NCI-H187 (cell line): ENCODE results near the gene CAMK2G.
"Not testable (repeated sequence)": the region's sequence is repeated elsewhere in the genome, so short reads cannot be mapped to it uniquely, and the experiment has no call there.

ENCODE experiments used
- DNase-seq, 2 experiments: peaks; one replicate each; lab custom pipeline; 2025; lab: John Stamatoyannopoulos, UW

CAMK2G gene

DNA sequence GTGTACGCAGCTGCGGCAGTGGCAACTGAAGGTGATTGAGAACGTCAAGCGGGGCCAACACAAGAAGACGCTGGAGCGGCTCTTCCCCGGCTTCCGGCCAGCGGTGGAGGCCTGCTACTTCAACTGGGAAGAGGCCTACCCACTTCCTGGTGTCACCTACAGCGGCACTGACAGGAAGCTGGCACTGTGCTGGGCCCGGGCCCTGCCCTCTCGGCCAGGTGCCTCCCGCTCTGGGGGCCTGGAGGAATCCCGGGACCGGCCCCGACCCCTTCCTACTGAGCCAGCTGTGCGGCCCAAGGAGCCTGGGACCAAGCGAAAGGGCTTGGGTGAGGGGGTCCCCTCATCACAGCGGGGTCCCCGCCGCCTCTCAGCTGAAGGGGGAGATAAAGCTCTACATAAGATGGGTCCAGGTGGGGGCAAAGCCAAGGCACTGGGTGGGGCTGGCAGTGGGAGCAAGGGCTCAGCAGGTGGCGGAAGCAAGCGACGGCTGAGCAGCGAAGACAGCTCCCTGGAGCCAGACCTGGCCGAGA lies 82.4 kb downstream of the CAMK2G start:
- no peak for DNase-seq

DNA sequence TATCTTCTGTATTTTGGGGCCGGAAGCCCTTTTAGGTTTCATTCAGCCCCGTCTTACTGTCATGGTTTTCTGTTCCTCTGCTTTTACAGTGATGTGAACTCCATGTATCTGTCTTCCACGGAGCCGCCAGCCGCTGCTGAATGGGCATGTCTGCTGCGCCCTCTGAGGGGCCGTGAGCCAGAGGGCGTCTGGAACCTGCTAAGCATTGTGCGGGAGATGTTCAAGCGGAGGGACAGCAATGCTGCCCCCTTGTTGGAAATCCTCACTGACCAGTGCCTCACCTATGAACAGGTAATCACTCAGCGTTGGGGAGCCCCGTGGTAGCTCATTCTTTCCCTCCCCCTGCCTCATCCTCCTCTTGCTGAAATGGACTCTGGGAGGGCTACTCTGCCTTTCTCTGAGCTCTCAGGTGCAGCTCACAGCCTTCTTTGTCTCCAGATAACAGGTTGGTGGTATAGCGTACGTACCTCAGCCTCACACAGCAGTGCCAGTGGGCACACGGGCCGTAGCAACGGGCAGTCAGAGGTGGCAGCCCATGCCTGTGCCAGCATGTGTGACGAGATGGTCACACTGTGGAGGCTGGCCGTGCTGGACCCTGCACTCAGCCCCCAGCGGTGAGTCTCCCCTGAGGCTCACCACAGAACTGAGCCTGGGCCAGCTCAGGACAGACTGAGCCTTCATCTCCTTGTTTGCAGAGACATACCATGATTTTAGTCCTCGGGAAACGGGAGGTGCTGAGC lies 83.3 kb downstream of the CAMK2G start:
- DNase-seq: no peak

DNA sequence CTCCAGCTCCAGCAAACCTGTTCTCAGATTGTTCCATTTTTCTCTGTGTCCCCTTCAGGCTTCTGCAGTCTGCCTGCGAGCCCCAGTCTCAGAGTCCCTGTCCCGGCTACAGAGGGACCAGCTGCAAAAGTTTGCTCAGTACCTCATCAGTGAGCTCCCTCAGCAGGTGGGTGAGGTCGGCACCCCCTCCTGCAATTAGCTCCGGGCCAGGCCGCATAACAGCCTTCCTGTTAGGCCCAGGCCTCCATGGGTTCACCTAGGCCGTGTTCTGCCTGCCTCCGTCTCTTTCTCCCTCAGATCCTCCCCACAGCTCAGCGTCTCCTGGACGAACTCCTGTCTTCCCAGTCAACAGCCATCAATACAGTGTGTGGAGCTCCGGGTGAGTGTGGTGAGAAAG lies 84.7 kb downstream of the CAMK2G start:
- DNase-seq: no peak

DNA sequence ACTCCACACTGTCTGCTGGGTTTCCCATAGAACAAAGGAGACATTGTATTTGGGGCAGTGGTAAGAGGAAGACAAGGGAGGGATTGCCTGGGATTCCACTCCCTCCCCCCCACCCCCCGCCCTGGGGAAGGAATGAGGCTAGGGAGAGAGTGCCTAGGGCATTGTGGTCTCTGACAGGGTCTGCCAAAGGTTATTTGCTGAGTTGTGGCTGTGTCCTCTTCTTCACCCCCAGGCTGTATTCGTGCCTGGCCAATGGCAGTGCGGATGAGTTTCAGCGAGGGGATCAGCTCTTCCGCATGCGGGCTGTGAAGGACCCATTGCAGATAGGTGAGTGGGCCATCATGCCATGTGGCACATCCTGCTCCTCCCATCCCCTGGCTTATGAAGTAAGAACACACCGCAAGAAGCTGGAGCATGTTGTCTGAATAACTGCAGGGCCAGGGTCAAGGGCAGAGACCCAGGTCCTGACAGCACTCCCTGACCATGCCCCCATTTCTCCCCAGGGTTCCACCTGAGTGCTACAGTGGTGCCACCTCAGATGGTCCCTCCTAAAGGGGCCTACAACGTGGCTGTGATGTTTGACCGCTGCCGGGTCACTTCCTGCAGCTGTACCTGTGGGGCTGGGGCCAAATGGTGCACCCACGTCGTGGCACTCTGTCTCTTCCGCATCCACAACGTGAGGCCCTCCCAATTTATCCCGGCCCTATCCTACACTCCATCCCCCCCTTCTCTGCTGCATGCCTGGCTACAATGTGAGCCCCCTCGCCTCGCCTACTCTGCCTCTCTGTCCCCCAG lies 85.3 kb downstream of the CAMK2G start:
- no peak for DNase-seq

DNA sequence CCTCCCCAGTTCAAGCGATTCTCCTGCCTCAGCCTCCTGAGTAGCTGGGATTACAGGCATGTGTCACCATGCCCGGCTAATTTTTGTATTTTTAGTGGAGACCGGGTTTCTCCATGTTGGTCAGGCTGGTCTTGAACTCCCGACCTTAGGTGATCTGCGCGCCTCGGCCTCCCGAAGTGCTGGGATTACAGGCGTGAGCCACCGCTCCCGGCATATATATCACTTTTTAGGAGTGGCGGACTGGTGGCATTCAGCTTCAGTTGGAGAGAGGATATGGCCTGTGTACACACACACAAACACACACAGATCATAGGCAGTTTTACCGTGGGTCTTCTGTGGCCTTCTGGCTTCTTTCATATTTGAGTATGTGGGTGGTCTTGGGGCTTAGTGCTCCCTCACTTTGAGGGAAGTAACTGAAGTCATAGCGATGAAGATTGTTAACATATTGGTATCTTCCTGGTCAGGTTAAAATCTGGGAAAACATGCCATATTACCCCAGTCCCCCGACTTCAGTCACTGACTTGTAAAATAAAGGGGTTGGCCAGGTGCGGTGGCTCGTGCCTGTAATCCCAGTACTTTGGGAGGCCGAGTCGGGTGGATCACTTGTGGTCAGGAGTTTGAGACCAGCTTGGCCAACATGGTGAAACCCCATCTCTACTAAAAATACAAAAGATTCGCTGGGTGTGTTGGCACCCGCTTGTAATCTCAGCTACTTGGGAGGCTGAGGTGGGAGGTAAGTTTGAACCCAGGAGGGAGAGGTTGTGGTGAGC lies 87.1 kb downstream of the CAMK2G start:
- DNase-seq: not testable (repeated sequence)

DNA sequence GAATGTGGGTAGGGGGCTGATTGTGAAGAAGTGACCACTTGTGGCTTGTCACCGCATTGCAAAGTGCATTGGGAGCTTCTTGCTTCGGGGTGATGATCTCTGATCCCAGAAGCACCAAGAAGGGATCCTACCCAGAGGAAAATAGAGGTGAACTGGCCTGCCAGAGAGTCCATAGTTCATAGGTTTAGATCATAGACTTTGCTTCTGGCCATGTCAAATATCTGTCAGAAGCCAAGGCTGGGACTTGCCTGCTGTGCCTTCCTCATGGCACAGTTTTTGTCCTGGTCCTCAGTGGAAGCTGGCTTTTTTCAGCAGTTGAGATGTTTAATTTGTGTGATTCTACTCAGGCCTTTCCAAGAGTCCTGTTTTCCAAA lies 87.9 kb downstream of the CAMK2G start:
- DNase-seq: no peak

DNA sequence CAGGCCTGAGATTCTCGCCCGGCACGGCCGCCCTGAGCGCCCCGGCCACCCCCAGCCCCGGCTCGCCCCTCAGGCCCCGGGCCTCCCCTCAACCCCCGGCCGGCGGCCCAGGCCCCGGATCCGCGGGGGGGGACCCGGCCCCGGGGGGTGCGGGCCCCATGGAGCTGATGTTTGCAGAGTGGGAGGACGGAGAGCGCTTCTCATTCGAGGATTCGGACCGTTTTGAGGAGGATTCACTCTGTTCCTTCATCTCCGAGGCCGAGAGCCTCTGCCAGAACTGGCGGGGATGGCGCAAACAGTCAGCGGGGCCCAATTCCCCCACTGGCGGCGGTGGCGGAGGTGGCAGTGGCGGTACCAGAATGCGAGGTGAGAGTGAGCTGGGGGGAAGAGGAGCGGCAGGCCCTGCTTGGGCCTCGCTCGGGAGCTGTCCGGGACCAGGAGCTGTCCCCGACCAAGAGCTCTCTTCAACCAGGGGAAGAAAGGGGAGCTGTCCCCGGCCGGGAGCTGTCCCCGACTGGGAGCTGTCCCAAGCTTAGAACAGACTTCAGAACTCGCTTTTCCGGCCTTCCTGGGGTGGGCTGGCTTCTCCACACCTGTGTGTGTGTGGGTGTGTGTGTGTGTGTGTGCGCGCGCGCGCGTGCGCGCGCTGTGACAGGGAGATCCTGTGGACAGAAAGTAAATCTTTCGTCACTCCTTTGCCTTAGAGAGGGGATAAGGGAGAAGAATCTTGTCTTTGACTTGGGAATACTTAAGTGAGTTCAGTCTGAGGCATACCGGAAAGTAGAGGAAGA lies 88.4 kb downstream of the CAMK2G start:
- DNase-seq: no peak

DNA sequence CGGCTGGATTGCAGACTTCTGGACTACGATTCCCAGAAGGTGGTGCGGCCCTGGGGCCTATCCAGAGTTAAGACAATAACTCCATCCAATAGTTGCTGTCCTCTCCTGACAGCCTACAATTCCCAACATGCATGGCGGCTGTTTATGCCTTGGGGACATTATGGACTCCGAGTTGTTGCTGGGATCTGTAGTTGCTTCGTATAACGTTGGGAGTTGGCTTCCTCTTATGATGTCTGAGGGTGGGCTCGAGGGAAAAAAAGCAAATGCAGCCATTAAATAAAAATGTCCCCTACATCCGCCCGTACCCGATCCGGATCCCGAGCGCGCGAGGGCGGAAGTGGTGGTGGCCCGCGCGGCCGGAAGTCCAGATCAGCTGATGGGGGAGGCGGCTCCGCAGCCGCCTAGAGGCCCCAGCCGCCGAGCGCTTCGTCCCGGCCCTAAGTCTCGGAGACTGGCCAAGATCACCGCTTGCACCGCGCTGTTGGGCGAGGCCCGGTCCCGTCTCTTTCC lies 89.1 kb downstream of the CAMK2G start, which contains the start of gene ZSWIM8:
ZSWIM8 (plus strand) TSS at position 396 of the 510 bp plus-strand sequence. CDS start 273 bp downstream, outside the sequence.
- peak; percentile 43 to 45 for DNase-seq

DNA sequence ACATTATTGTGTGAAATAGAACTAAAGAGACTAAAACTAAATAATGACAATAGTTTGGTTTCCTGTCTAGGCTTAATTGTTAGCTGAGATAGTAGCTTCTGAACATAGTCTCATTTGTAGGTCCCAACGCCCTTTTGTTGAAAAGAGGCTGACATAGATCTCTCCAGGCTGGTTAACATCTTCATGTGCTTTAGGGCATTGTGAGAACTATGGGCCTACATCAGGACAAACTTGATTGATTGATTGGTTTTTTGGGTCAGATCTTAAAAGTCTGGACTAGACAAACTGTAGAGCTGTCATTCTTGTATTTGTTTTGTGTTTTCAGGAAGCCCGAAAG lies 91.6 kb downstream of the CAMK2G start:
- no peak for DNase-seq

DNA sequence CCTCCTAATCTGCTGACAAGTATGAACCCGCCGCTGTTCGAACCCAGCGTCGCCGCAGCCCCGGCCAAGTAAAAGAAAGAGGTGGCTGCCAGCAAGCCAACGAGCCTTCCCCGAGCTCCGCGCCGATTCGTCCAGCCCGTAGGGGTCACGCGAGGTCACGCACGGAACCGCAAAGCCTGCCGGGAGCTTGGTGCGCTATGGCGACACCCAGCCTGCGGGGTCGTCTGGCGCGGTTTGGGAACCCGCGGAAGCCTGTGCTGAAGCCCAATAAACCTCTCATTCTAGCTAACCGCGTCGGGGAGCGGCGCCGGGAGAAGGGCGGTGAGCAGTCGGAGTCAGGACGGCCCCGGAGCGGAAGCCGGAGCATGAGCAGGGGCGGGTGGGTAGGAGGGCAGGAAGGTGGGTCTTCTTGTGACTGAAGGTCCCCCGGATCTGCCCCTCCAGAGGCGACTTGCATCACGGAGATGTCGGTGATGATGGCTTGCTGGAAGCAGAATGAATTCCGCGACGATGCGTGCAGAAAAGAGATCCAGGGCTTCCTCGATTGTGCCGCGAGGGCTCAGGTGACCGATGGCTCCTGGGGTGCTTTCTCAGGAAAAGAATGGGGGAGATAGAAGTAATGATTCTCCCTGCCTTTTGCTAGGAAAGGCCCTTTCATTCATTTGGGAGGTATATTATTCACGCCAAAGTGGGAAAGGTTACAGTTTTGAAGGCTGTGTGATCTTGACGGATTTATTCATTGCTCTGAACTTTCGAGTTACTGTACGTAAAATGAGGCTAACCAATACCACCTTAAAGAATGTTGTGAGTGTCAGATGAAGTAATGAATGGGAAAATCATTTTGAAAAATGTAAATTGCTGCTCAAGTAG lies 92.2 kb downstream of the CAMK2G start, which contains the start of gene CHCHD1:
CHCHD1 (plus strand) TSS at position 170 of the 870 bp plus-strand sequence; CDS start at position 198, 28 bp downstream.
- peak; percentile 29 to 61 for DNase-seq

DNA sequence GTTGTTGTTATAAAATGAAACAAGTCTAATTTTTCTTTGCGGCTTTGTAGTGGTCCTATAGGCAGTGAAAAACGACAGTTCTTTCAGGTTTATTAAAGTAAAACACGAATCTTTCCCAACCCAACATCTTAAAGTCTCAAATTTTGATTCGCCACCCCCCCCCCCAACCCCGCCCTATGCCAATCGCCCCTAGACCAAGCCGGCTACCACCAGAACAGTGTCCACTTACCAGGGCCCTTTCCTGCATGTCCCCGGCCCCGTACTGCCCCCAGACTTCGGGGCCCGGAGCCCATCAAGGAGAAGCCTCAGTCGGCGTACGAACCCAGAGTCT lies 92.8 kb downstream of the CAMK2G start:
- DNase-seq: no peak

DNA sequence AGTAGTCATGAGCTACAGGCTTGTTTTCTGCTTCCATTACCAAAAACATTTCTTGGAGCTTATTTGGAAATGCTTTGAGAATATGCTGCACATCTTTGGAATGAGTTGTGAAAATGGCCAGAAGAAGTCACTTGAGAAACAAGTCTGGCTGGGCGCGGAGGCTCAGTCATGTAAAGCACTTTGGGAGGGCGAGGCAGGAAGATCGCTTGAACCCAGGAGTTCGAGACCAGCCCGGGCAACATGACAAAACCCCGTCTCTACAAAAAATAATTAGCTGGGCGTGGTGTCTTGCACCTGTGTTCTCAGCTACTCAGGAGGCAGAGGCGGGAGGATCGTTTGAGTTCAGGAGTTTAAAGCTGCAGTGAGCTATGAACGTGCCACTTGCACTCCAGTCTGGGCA lies 93.4 kb downstream of the CAMK2G start:
- DNase-seq: no peak

DNA sequence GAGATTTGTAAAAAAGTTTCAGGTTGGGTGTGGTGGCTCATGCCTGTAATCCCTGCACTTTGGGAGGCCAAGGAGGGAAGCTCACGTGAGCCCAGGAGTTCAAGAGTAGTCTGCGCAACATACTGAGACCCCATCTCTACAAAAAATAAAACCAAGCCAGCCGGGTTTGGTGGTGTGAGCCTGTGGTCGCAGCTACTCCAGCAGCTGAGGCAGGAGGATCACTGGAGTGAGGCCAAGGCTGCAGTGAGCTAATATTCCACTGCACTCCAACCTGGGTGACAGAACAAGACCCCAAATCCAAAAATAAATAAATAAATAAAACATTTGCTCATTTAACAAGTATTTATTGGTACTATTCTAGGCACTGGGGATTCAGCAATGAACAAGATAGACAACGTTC lies 94.1 kb downstream of the CAMK2G start:
- no peak for DNase-seq

DNA sequence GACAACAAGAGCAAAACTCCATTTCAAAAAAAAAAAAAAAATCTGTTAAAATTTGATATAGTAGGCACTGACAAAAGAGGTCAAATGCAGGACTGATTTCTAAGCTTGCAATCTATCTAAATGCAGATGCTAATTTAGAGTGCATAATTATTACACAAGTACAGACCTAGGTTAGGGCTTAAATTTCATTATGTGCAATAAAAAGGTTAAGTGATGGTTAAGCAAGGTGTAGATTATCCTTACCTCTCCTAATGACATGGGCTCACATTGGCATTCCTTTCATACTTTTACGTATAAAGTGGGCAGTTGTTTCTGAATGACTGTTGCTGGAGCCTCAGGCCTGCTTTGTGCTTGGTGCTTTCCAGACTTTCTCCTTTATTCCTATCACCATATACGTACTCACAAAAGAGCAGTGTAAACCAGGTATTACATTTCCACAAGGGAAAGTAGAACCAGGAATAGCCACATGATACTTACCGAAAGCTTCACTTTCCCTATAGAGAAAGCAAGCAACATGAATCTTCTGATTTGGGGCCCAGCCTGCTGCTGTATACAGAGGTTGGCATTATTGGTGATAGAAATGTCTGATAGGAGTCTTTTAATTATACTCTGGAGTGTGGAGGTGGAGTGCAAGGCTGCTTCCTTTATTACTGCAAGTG lies 94.7 kb downstream of the CAMK2G start:
- no peak for DNase-seq

DNA sequence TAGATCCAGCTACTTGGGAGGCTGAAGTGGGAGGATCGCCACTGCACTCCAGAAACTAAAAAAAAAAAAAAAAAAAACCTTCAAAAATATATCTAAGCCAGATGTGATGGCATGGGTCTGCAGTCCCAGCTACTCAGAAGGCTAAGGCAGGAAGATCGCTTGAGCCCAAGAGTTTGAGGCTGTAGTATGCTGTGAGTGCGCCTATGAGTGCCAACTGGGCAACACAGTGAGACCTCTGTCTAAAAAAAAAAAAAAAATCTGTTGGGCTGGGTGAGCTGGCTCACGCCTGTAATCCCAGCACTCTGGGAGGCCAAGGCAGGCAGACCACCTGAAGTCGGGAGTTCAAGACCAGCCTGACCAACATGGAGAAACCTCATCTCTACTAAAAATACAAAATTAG lies 95.3 kb downstream of the CAMK2G start:
- no peak for DNase-seq

DNA sequence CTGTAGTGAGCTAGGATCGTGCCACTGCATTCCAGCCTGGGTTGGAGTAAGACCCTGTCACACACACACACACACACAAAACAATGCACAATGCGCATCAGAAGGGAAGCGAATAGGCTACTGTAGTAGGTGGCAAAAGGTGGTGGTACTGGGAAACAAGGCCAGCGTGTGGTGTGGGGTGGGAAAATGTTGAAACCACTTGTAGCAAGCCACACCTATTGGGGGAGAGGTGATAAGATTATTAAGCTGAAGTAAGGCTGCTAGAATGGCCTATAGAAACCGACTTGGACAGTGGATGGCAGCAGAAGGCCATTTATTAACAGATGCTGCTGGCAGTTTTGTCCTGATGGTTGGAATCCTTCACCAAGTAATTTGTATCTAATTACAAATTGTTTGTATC lies 99.7 kb downstream of the CAMK2G start:
- no peak for DNase-seq

DNA sequence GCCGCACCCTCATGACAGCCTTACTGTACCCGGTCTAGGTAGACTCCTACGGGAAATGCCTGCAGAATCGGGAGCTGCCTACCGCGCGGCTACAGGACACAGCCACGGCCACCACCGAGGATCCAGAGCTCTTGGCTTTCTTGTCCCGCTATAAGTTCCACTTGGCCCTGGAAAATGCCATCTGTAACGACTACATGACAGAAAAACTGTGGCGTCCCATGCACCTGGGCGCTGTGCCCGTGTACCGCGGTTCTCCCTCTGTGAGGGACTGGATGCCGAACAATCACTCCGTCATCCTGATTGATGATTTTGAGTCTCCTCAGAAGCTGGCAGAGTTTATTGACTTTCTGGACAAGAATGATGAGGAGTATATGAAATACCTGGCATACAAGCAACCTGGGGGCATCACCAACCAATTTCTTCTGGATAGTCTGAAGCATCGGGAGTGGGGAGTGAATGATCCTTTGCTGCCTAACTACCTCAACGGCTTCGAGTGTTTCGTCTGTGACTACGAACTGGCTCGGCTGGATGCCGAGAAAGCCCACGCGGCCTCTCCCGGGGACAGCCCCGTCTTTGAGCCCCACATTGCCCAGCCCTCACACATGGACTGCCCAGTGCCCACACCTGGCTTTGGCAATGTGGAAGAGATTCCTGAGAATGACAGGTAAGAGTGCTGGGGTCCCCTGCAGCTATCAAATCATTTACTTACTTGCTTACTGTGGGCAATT lies 101.0 kb downstream of the CAMK2G start:
- no peak for DNase-seq

DNA sequence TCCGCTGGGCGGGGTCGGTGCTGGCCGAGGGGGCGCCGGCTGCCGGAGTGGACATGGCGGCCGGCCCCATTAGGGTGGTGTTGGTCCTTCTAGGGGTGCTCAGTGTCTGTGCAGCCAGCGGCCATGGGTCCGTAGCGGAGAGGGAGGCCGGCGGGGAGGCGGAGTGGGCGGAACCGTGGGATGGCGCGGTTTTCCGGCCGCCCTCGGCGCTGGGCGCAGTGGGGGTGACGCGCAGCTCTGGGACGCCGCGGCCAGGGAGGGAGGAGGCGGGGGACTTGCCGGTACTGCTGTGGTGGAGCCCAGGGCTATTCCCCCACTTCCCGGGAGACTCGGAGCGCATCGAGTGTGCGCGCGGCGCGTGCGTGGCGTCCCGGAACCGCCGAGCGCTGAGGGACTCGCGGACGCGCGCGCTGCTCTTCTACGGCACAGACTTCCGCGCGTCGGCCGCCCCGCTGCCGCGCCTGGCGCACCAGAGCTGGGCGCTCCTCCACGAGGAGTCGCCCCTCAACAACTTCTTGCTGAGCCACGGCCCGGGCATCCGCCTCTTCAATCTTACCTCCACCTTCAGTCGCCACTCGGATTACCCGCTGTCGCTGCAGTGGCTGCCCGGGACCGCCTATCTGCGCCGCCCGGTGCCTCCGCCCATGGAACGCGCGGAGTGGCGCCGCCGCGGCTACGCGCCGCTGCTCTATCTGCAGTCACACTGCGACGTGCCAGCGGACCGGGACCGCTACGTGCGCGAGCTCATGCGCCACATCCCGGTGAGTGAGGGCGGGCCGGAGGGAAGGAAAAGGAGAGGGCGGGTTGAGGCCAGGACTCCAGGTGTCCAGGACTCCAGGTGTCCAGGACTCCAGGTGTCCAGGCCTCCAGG lies 101.8 kb downstream of the CAMK2G start:
- peak; percentile 39 for DNase-seq
